Keratinocyte (primary cell): ENCODE results near the gene BCAR3. TPM values are rescaled to one million over a fixed set of nuclear protein-coding genes. Genes with fewer than 3 reads are reported as not detected.

Source experiments
- DNase-seq: peaks from one replicate; pipeline ENCODE4 v3.0.0-alpha.2; 2011; ENCODE audit warnings: low read depth, missing footprints, low spot score
- FAIRE-seq: peaks from 2 replicates; lab custom pipeline; 2011; peaks lifted over from hg19 to GRCh38; lab: Jason Lieb, UNC
- H2AFZ ChIP-seq: 2 replicates; pipeline ENCODE4 v1.6.0; 2012; ENCODE audit warnings: low read length, control low read depth, inconsistent platforms; ENCODE audit not compliant: control insufficient read depth
- H3K27ac ChIP-seq: 2 replicates; pipeline ENCODE4 v1.5.1; 2011; ENCODE audit warnings: low read length; ENCODE audit not compliant: control insufficient read depth, insufficient read depth
- H3K27me3 ChIP-seq: 3 replicates; pipeline ENCODE4 v1.6.0; 2011; ENCODE audit warnings: low read length; ENCODE audit not compliant: control insufficient read depth, insufficient read depth; ENCODE audit errors: extremely low read depth
- H3K36me3 ChIP-seq, 2 experiments: 2 replicates in 1 of 2; 3 replicates in 1 of 2; pipeline ENCODE4 v1.5.1; 2011; ENCODE audit warnings: low read length in 2 of 2, mild to moderate bottlenecking in 1 of 2; ENCODE audit not compliant: control insufficient read depth in 2 of 2, insufficient read depth in 2 of 2; ENCODE audit errors: extremely low read depth in 1 of 2
- H3K4me1 ChIP-seq: 3 replicates; pipeline ENCODE4 v1.5.1; 2011; ENCODE audit warnings: low read length; ENCODE audit not compliant: control insufficient read depth, insufficient read depth; ENCODE audit errors: extremely low read depth
- H3K4me2 ChIP-seq: 3 replicates; pipeline ENCODE4 v1.6.0; 2011; ENCODE audit warnings: low read depth, low read length; ENCODE audit not compliant: control insufficient read depth, insufficient read depth; ENCODE audit errors: extremely low read depth
- H3K4me3 ChIP-seq, 3 experiments: fragments of 200-600 bp in 1 of 3; sonication (generic) in 1 of 3; 2 replicates in 2 of 3; 3 replicates in 1 of 3; pipeline ENCODE4 v1.5.1; 2011 to 2016; ENCODE audit warnings: low read length in 3 of 3, mild to moderate bottlenecking in 3 of 3, control low read depth in 2 of 3, inconsistent platforms in 1 of 3, low read depth in 1 of 3, mixed read lengths in 1 of 3, mixed run types in 1 of 3, moderate library complexity in 1 of 3; ENCODE audit not compliant: control insufficient read depth in 2 of 3, insufficient read depth in 2 of 3; ENCODE audit errors: extremely low read depth in 1 of 3
- H3K79me2 ChIP-seq: 2 replicates; pipeline ENCODE4 v1.6.0; 2012; ENCODE audit warnings: low read length; ENCODE audit not compliant: control insufficient read depth, insufficient read depth
- H3K9ac ChIP-seq: 3 replicates; pipeline ENCODE4 v1.6.0; 2011; ENCODE audit warnings: low read length; ENCODE audit not compliant: control insufficient read depth, insufficient read depth; ENCODE audit errors: extremely low read depth
- H3K9me1 ChIP-seq: 3 replicates; pipeline ENCODE4 v1.6.0; 2011; ENCODE audit warnings: low read length; ENCODE audit not compliant: control insufficient read depth, insufficient read depth; ENCODE audit errors: extremely low read depth
- H3K9me3 ChIP-seq: 2 replicates; pipeline ENCODE4 v1.5.1; 2012; ENCODE audit warnings: low read depth, low read length; ENCODE audit not compliant: control insufficient read depth
- H4K20me1 ChIP-seq: 3 replicates; pipeline ENCODE4 v1.6.0; 2011; ENCODE audit warnings: low read length; ENCODE audit not compliant: control insufficient read depth, insufficient read depth; ENCODE audit errors: extremely low read depth
- CTCF ChIP-seq, 3 experiments: IDR thresholded peaks in 1 of 3; conservative IDR thresholded peaks in 1 of 3; optimal IDR thresholded peaks in 1 of 3; 2 replicates in 2 of 3; 3 replicates in 1 of 3; pipeline versions ENCODE3 to v1.5.1; 2011; ENCODE audit warnings: low read length in 3 of 3, mild to moderate bottlenecking in 3 of 3, moderate library complexity in 2 of 3, control low read depth in 1 of 3, inconsistent platforms in 1 of 3; ENCODE audit not compliant: insufficient read depth in 2 of 3; ENCODE audit errors: extremely low read depth in 1 of 3
- EZH2 ChIP-seq: IDR thresholded peaks from one replicate; pipeline ENCODE4 v1.6.1; 2012; ENCODE audit warnings: inconsistent platforms, mild to moderate bottlenecking, low read length, moderate library complexity
- dilution Hi-C: fragments of 300-500 bp; cut with MboI; formaldehyde crosslinking; loops from one replicate; pipeline ENCODE4 v1.7.0; 2020; ENCODE audit warnings: low sequenced_read_pairs; ENCODE audit not compliant: extremely low pct_ligation_motif_present
- polyA plus RNA-seq, 5 experiments: library from polyadenylated mRNA; depleted of rRNA in 3 of 5; stranded (reverse) in 3 of 5; stranded (forward) in 1 of 5; unstranded in 1 of 5; fragments of >200 nt; gene quantifications; 1 replicate in 1 of 5; 2 replicates in 3 of 5; 3 replicates in 1 of 5; pipeline versions ENCODE4 v1.2.1 to v1.2.3, GENCODE V29; 2011 to 2012; ENCODE audit warnings: missing spikeins in 2 of 5, low read depth in 1 of 5, low replicate concordance in 1 of 5

BCAR3 gene
- polyA plus RNA-seq, 1 donor (not counting 4 experiments of a cell fraction or from before 2014, with no cell fraction given): 77.2 TPM

GRCh38 chr1:93633313-93633712 lies 48.3 kb downstream of the BCAR3 start:
- Histone ChIP-seq H3K79me2 (peaks cover 98% of the 10 kb centered on the region), H3K4me3 (no peak overlapping the region), H2AFZ (no peak overlapping the region), H3K36me3 (peaks cover 22 to 53% of the 10 kb centered on the region in 2 experiments), H3K4me1 (peaks cover 28% of the 10 kb centered on the region), H3K9ac (no peak overlapping the region), H3K9me3 (no peaks in the 10 kb centered on the region), H4K20me1 (peaks cover 22% of the 10 kb centered on the region), H3K27ac (no peak overlapping the region), H3K4me2 (no peak overlapping the region), H3K9me1 (no peaks in the 10 kb centered on the region), H3K27me3 (no peaks in the 10 kb centered on the region)
- dilution Hi-C loops: no loop called here
- DNase-seq (no peak), FAIRE-seq (no peak)
- no peak for TF ChIP-seq EZH2
- no peak for TF ChIP-seq CTCF (optimal IDR thresholded peaks at IDR 0.05 in 1 of 3, IDR thresholded peaks at IDR 0.05 in 1 of 3, conservative IDR thresholded peaks at IDR 0.05 in 1 of 3; ENCODE audit: extremely low read depth in 1 of 3, insufficient read depth in 2 of 3, low read length in 3 of 3)

- H3K79me2 ChIP-seq: peaks cover 99% of the 10 kb centered on the region
- no peaks in the 10 kb centered on the region for H3K9me1 ChIP-seq
- dilution Hi-C loops: no loop called here
- no peak for DNase-seq
- no peaks in the 10 kb centered on the region for H3K9me3 ChIP-seq
- H3K27ac ChIP-seq: no peak overlapping the region
- peaks cover 28% of the 10 kb centered on the region for H4K20me1 ChIP-seq
- no peak overlapping the region for H2AFZ ChIP-seq
- no peak overlapping the region for H3K4me3 ChIP-seq
- peaks cover 19 to 50% of the 10 kb centered on the region in 2 experiments for H3K36me3 ChIP-seq
- H3K27me3 ChIP-seq: no peaks in the 10 kb centered on the region
- FAIRE-seq: no peak
- H3K4me2 ChIP-seq: no peak overlapping the region
- TF ChIP-seq CTCF (optimal IDR thresholded peaks at IDR 0.05 in 1 of 3, IDR thresholded peaks at IDR 0.05 in 1 of 3, conservative IDR thresholded peaks at IDR 0.05 in 1 of 3; ENCODE audit: extremely low read depth in 1 of 3, insufficient read depth in 2 of 3, low read length in 3 of 3): no peak
- TF ChIP-seq EZH2: no peak
- peaks cover 36% of the 10 kb centered on the region for H3K4me1 ChIP-seq
- H3K9ac ChIP-seq: no peak overlapping the region
These were observed 49.8 kb downstream of the BCAR3 start for GRCh38 chr1:93631626-93632365.
